Measurements from ENCODE around the gene ZNF750.

Gene ZNF750

DNA sequence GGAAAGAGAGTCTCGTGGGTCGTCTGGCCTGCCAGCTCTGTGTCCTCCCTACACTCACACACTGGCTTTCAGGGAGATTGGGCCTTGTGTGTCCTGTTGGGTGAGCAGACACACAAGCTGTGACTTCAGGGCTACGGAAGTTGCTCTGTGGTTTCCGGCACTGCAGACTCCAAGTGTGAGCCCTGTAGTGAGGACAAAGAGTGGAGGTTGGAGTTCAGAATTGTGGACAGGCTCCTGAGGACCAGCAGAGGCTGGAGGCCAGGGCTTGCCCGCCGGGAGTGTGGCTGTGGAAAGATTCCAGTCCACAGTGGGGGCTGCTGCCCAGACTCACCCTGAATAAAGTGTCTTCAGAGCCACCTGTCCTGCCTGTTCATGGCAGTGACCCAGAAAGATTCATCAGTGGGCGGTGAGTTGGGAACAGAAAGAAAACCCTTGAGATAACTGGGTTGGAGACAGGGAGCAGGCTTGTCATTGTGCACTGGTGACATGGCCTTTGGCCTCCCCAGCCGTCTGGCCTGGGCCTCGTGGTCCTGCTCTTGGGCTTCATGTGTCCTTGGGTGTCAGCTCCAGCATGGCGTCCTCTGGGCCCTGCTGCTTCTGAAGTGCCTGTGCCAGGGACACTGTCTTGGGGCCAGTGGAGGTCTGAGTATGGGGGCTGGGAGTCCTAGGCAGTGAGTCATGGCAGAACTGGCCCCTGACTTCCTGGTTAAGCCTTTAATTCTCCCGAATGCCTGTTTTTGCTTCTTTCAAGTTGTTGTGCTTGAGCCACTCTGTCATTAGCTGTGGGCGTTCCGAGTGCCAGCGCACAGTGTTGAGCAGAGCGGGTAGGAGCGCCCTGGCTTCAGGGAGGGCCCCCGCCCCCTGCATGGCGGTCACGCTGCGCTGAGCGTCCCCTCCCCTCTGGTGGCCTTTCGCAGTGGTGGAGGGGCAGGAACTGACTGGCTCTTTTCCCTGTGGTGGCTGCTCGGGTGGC is 19.9 kb upstream of the ZNF750 start:
- FAIRE-seq: no peak

DNA sequence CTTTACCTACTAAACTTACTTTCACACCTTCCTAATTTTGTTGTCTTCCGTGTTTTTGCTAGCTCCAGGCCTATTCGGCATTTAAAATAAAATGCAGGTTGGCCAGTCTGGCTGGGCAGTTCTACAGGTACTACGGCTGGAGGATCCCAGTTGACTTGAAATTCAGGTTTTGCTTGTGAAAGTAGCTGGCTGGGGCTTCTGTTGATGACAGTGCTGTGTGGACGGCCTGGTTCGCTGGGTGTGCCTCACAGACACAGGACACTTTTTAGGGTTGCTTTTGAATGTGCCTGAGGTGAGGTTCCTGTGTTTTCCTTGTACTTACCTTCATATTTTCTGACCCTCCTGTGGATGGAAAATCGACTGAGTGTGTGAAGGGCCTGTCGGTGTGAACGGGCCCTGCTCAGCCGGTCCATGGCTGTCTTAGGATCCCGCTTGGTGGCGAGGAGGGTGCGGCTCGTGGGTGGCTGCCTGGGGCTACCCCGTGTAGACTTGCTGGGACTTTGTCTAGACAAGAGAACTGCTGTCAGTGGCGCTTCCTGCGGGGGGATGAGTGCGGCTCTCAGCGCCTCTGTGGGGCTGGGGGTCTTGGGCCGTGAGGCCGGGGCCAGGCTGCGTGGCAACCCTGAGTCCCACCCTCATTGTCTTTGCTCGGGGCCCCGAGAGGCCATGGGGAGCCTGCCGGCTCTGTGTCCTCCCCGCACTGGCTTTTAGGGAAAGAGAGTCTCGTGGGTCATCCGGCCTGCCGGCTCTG is 18.7 kb upstream of the ZNF750 start:
- FAIRE-seq: no peak

GRCh38 chr17:82856361-82856760 is 16.5 kb upstream of the ZNF750 start:
- no peak for FAIRE-seq

DNA sequence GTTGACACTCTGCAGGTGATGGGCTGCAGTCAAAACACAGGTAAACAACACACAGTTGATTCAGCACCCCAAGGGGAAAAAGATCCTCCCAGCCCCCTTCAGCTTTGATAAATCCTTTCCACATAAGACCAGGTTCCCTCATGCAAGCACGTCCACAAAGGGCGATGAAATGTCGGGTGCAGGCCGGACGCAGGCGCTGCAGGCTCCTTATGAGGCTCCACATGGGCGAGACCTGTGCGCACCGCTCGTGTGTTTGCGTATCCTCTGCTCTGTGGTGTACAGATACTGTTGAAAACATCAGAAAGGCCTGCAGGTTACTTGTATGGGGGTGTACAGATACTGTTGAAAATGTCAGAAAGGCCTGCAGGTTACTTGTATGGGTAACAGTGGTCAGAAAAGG is 14.4 kb upstream of the ZNF750 start:
- no peak for FAIRE-seq

DNA sequence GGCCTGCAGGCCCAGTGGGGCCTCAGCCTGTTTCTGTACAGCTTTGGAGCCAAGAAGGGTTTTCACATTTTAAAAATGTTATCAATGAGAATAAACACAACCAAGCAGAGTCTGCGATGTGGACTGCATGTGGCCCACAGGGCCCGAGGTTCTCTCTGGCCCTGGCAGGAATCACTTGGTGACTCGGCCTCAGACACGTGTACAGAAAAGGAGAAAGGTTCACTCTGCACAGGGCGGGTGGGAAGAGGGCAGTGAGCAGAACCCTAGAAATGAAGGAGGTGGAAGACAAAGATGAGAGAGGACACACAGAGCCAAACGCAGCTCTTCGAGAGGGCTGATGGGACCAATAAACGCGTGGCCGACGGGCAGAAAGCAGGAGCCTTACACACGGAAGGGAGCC is 11.6 kb upstream of the ZNF750 start:
- FAIRE-seq: no peak

DNA sequence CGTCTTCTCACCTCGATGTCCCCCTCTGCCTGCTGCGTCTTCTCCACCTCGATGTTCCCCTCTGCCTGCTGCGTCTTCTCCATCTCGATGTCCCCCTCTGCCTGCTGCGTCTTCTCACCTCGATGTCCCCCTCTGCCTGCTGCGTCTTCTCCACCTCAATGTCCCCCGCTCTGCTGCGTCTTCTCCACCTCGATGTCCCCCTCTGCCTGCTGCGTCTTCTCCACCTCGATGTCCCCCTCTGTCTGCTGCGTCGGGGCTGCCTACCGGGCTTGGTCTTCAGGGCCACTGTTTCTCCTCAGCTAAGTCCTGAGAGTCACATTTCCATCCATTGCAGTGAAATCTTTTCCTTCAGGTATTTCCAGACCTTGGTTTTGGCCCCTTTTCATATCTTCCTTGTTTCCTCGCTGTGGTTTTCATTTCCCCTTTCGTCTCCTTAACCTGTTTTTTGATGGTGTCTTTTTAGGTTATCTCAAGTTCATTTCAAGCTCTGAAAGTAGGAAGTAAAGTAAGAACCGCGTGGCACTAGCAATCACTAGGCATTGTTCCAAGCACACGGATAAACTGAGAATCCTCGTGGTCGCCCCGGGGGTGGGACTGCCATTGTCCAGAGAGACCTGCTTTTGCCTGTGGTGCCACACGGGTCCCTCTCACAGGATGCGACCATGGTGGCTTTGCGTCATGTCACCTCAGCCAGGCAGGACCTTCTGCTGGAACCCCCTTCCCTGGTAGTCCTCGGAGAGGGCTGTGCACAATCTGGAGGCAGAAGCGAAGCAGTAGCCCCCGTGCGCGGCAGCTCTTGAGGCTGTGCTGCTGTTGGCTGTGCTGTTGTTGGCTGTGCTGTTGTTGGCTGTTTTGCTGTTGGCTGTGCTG is 9.5 kb upstream of the ZNF750 start:
- FAIRE-seq: no peak

GRCh38 chr17:82848022-82848592 is 8.3 kb upstream of the ZNF750 start:
- no peak for FAIRE-seq

DNA sequence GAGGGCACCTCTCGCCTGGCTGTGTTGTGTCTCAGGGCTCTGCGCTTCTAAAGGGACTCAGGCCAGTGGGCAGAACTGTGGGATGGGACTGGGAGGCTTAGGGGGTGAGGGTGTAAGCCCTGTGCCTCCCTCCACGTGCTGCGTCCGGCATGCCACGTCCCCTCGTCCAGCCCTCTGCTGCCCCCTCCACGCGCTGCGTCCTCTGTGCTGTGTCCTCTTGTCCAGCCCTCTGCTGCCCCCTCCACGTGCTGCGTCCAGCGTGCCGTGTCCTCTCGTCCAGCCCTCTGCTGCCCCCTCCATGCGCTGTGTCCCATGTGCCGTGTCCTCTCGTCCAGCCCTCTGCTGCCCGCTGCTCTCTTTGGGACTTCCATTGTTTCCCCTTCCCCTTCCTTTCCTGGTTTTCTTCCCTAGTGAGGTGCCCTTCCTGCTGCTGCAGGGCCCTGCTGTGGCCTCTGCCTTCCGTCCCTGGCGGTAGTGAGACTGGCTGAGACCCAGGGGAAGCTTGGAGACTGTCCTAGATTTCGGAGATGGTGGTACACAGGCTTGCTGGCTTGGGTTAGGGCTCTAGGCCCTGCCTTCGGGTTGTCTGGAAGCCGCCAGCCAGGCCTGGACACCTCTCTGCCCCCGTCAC is 6.4 kb upstream of the ZNF750 start:
- FAIRE-seq: no peak

GRCh38 chr17:82845163-82845807 is 5.5 kb upstream of the ZNF750 start:
- FAIRE-seq: no peak

- no peak for FAIRE-seq
Measured at GRCh38 chr17:82844796-82845162, 5.0 kb upstream of the ZNF750 start.

GRCh38 chr17:82843904-82844680 is 4.3 kb upstream of the ZNF750 start:
- FAIRE-seq: no peak

DNA sequence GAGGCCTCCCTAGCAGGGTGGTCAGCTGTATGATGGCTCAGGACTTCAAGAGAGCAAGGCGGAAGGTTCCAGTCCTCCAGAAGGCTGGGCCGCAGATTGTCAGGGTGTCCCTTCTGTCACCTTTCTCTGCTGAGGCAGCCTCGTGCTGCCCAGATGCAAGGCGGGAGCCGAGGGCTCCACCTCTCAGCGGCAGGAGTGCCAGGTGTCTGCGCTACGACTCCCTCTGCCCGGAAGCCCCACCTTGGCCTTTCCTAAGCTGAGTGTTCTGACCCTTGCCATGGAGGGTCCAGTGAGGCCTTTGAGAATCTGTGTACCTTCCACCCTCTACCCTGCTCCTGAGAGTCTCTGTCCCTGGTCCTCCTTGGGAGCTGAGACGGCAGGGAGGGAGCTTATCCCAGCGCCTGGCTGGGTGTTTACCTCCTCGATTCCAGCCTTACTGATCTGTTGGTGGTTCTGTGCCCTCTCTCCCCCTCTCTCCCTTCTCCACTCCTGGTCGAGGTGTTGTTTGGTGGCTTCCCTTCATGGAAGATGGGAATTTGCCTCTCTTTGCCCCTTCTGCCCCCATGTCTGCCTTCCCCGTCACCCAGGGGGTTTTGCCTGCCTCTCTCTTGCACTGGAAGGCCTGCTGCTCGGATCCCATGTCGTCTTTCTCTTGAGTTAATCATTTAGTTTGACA is 2.2 kb upstream of the ZNF750 start:
- FAIRE-seq: no peak

DNA sequence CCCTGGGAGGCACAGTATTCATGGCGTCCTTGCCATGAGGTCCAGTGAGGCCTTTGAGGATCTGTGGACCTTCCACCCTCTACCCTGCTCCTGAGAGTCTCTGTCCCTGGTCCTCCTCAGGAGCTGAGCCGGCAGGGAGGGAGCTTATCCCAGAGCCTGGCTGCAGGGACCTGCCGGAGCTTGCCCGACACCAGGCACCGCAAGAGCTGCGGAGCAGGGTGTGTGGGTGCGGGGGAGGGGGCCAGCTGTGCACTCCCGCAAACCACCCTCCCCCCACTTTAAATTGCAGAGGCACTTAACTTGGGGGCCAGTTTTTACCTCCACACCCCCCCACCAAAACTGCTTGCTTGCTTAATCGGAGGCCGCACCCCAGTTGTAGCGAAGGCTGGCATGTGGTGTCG is 609 bp upstream of the ZNF750 start:
- FAIRE-seq: no peak

GRCh38 chr17:82838386-82839063 is 1.3 kb downstream of the ZNF750 start:
- no peak for FAIRE-seq

DNA sequence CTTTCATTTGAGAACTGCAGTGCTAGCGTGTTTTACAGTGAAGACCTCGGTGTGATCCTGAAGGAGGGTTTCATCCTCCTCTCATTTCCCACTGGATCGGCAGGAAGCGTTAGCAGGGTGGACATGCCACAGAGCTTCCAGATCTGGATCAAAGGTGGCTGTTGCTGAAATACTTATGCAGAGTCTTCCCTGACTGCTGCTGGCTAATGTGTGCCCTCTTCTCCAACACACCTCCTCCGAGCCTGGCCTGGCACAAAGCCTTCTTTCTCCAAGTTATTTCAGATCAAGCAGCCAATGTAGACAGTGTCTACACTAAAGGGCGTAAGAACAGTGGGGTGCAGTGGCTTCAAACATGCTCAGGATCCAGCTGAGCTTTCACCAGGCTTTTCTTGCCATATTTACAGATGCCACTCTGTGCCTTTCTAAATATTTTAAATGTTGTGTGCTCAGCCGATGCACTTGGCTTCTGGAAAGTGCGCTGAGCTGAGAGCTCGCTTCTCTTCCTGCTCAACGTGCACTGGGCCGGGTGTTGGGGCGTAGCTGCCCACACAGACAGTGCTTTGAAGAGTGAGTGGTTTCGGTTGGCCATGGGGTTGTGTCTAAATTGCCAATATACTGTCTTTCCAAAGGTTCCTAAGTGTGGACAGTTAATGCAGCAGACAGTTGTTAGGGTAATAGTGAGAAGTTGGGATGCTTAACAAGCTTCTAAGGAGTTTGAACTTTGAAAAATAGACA is 2.1 kb downstream of the ZNF750 start:
- no peak for FAIRE-seq

DNA sequence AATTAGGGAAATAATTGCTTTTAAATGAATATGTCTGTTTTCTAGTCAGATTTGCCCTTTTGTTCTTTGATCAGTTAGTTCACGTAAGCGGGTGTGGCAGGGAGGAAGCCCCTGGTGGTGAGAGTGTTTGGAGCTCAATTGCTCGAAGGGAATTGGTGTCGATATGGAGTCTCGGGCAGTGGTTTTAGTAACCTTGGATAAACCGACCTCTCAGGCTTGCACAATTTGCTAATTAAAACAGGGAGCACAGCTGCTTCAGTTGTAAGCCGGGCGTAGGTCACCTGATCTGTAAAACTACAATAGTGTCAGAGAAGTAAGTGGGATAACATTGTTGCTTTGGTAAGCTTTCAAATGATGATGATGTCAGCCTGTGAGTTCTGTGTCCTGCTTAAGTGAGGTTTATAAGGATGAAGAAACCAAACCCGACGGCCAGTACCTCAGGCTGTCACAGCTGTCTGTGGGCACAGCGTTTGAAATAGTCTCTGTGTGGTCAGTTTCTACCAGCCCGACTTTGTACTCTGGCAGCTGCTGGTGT is 2.9 kb downstream of the ZNF750 start:
- no peak for FAIRE-seq

- FAIRE-seq: no peak
Measured at GRCh38 chr17:82835766-82836512, 3.9 kb downstream of the ZNF750 start.

DNA sequence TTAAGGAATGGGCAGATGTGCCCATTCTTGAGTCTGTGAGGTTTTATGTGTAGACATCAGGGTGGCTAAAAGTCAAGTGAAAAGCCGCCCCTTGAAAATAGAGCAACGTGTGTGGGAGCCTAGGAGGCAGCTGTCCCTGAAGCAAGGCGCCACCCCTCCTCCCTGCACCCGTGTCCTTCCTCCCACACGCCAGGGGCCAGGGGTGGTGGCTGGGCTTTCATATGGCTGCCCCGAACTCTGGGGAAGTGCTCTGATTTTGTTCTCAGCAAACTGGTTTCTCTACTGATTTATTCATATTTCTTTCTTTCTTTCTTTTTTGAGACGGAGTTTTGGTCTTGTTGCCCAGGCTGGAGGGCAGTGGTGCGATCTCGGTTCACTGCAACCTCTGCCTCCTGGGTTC is 4.7 kb downstream of the ZNF750 start:
- no peak for FAIRE-seq

Data from islet of Langerhans (tissue), 1 donor.